Endothelial cell of umbilical vein (primary cell): ENCODE results near the gene ANO4.

ENCODE experiments used
- EZH2 ChIP-seq: IDR thresholded peaks from 2 replicates; pipeline ENCODE4 v1.6.1; 2012; ENCODE audit warnings: borderline replicate concordance, low read depth, mild to moderate bottlenecking, moderate library complexity, low read length, inconsistent platforms; ENCODE audit not compliant: severe bottlenecking
- GATA2 ChIP-seq: IDR thresholded peaks from 2 replicates; pipeline ENCODE4 v1.7.0; 2011; ENCODE audit warnings: low read depth, mild to moderate bottlenecking, moderate library complexity, mixed read lengths, low read length; ENCODE audit not compliant: insufficient read length, insufficient read depth
- JUN ChIP-seq: IDR thresholded peaks from 2 replicates; pipeline ENCODE4 v1.6.1; 2011; ENCODE audit warnings: borderline replicate concordance, low read depth; ENCODE audit not compliant: insufficient read length, insufficient read depth
- MYC ChIP-seq: IDR thresholded peaks from one replicate; pipeline ENCODE4 v1.6.1; 2011; ENCODE audit warnings: mild to moderate bottlenecking, low read depth, low read length
- POLR2A ChIP-seq: IDR thresholded peaks from 2 replicates; pipeline ENCODE4 v1.6.1; 2012; ENCODE audit warnings: low read depth, mild to moderate bottlenecking, control low read depth, low read length
- POLR2AphosphoS5 ChIP-seq: IDR thresholded peaks from 2 replicates; pipeline ENCODE4 v1.6.1; 2012; ENCODE audit warnings: low read depth, mild to moderate bottlenecking, control low read depth, low read length, moderate library complexity; ENCODE audit not compliant: insufficient read depth
- TF ChIP-seq, protein P1 (sequence below), 2 donors: IDR thresholded peaks; 1 replicate in 1 of 2; 2 replicates in 1 of 2; pipeline ENCODE4 v1.5.1; 2011; ENCODE audit warnings: low read length in 2 of 2, mild to moderate bottlenecking in 2 of 2, moderate library complexity in 2 of 2, control low read depth in 1 of 2, inconsistent platforms in 1 of 2, low read depth in 1 of 2; ENCODE audit not compliant: insufficient read depth in 1 of 2; ENCODE audit errors: extremely low read depth in 1 of 2
- TF ChIP-seq, protein P2 (sequence below): IDR thresholded peaks from 2 replicates; pipeline ENCODE4 v1.6.1; 2011; ENCODE audit not compliant: insufficient read depth, insufficient read length

DNA sequence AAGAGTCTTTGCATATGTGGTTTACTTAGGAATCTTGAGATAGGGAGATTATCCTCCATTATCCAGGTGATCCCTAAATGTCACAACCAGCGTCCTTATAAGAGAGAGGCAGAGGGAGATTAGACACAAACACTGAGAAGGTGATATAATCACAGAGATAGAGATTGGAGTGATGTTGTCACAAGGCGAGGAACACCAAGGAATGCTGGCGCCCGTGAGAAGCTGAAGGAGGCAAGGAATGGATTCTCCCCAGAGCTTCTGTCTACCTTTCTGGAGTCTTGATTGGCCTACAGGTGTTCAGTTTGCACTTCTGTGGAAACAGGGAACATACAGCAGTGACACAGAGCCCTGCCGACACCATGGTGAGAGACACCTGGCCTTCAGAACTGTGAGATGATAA, 101.6 kb downstream of the ANO4 start:
- TF ChIP-seq, protein P1, sequence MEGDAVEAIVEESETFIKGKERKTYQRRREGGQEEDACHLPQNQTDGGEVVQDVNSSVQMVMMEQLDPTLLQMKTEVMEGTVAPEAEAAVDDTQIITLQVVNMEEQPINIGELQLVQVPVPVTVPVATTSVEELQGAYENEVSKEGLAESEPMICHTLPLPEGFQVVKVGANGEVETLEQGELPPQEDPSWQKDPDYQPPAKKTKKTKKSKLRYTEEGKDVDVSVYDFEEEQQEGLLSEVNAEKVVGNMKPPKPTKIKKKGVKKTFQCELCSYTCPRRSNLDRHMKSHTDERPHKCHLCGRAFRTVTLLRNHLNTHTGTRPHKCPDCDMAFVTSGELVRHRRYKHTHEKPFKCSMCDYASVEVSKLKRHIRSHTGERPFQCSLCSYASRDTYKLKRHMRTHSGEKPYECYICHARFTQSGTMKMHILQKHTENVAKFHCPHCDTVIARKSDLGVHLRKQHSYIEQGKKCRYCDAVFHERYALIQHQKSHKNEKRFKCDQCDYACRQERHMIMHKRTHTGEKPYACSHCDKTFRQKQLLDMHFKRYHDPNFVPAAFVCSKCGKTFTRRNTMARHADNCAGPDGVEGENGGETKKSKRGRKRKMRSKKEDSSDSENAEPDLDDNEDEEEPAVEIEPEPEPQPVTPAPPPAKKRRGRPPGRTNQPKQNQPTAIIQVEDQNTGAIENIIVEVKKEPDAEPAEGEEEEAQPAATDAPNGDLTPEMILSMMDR (IDR thresholded peaks at IDR 0.05; ENCODE audit: extremely low read depth in 1 of 2, insufficient read depth in 1 of 2, low read depth in 1 of 2, low read length in 2 of 2): no peak
- TF ChIP-seq POLR2A: no peak
- no peak for TF ChIP-seq POLR2AphosphoS5
- TF ChIP-seq EZH2: no peak
- no peak for TF ChIP-seq MYC
- no peak for TF ChIP-seq GATA2
- TF ChIP-seq, protein P2, sequence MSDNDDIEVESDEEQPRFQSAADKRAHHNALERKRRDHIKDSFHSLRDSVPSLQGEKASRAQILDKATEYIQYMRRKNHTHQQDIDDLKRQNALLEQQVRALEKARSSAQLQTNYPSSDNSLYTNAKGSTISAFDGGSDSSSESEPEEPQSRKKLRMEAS: no peak
- no peak for TF ChIP-seq JUN
